Ishikawa (cell line): ENCODE results near the gene ARFGEF3.

Experiments used
- EP300 ChIP-seq: IDR thresholded peaks from 2 replicates; pipeline ENCODE4 v1.6.1; 2012; ENCODE audit warnings: borderline replicate concordance
- RAD21 ChIP-seq: IDR thresholded peaks from 2 replicates; pipeline ENCODE4 v1.6.1; 2012; ENCODE audit warnings: low read depth
- TAF1 ChIP-seq: IDR thresholded peaks from 2 replicates; pipeline ENCODE4 v1.6.1; 2012; ENCODE audit warnings: low read depth, mild to moderate bottlenecking
- TEAD4 ChIP-seq: IDR thresholded peaks from 2 replicates; pipeline ENCODE4 v1.6.1; 2012
- YY1 ChIP-seq: IDR thresholded peaks from 2 replicates; pipeline ENCODE4 v1.6.1; 2012; ENCODE audit warnings: low read depth
- TF ChIP-seq, protein P1 (sequence below): IDR thresholded peaks from 2 replicates; pipeline ENCODE4 v1.6.1; 2012

DNA sequence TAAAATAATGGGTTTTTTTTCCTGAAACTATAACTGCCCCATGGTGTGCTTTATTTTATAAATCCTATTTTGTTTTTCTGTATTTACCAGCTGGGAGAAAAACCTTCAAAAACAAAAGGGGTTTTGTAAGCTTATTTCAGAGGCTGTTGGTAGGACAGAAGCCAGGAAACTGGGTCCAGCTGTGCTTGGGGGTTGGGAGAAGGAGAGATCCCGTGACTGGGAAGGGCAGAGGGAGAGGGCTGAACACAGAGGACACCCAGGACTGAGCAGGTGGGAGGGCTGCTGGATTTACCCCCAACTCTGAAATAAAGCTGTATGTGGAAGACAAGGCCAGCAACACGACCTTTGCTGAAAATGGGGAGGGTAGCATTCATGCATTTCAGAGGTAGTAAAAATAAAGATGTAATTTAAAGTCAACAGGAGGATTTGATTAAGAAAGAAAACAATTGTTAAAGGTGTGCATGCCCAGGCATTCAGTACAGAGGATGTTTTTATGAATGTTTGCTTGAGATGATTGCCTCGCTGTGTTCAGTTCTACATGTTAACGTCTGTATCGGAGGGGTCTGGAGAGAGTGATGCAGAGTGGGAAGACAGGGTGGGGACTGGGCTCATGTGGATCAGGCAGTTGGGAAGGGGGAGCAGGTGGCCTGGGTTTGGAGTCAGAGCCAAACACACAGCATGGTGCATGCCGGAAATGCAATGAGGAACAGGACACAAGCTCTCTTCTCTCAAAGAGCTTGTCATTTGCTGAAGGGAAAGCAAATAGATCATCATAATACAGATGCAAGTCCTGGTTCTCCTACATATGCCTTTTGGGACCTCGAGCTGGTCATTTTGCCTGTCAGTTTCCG is 21.4 kb downstream of the ARFGEF3 start:
- TF ChIP-seq, protein P1, sequence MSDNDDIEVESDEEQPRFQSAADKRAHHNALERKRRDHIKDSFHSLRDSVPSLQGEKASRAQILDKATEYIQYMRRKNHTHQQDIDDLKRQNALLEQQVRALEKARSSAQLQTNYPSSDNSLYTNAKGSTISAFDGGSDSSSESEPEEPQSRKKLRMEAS, result no peak
- TF ChIP-seq TEAD4 (no peak), YY1 (no peak), EP300 (no peak), RAD21 (no peak), TAF1 (no peak)
